Lung (tissue), 12 donors: ENCODE data around the gene GPC6. TPM values are rescaled to one million over a fixed set of nuclear protein-coding genes. Genes with fewer than 3 reads are reported as not detected.

Source experiments
- ATAC-seq: fragments of 200-7000 bp; cut with Tn5 transposase; one replicate; pipeline ENCODE4 v1.9.1; 2020; ENCODE audit warnings: moderate number of reproducible peaks; ENCODE audit not compliant: insufficient read depth, low FRiP score
- DNase-seq, 3 donors: peaks; one replicate each; pipeline ENCODE4 v3.0.0-alpha.2; 2013 to 2017
- H3K27ac ChIP-seq, 2 donors: one replicate each; pipeline ENCODE4 v1.5.1; 2013; ENCODE audit warnings: mild to moderate bottlenecking in 2 of 2, moderate library complexity in 2 of 2, control low read depth in 1 of 2, inconsistent platforms in 1 of 2, low read depth in 1 of 2, low read length in 1 of 2
- H3K27me3 ChIP-seq, 3 donors: one replicate each; pipeline ENCODE4 v1.5.1; 2013; ENCODE audit warnings: low read length in 2 of 3; ENCODE audit not compliant: control insufficient read depth in 3 of 3, insufficient read depth in 3 of 3
- H3K36me3 ChIP-seq, 4 donors: one replicate each; pipeline ENCODE4 v1.5.1; 2013; ENCODE audit warnings: low read length in 4 of 4, mild to moderate bottlenecking in 1 of 4, moderate library complexity in 1 of 4; ENCODE audit not compliant: control insufficient read depth in 4 of 4, insufficient read depth in 4 of 4
- H3K4me1 ChIP-seq, 5 donors: one replicate each; pipeline ENCODE4 v1.5.1; 2013; ENCODE audit warnings: low read length in 5 of 5, mild to moderate bottlenecking in 2 of 5, moderate library complexity in 1 of 5; ENCODE audit not compliant: control insufficient read depth in 5 of 5, insufficient read depth in 5 of 5
- H3K4me3 ChIP-seq: one replicate; pipeline ENCODE4 v1.5.1; 2013; ENCODE audit warnings: mild to moderate bottlenecking, control low read depth, moderate library complexity
- H3K9ac ChIP-seq, 2 donors: one replicate each; pipeline ENCODE4 v1.5.1; 2013; ENCODE audit warnings: low read length in 2 of 2, control low read depth in 1 of 2; ENCODE audit not compliant: insufficient read depth in 1 of 2
- H3K9me3 ChIP-seq, 4 donors: one replicate each; pipeline ENCODE4 v1.5.1; 2013; ENCODE audit warnings: low read length in 3 of 4, mild to moderate bottlenecking in 1 of 4, moderate library complexity in 1 of 4; ENCODE audit not compliant: control insufficient read depth in 4 of 4, insufficient read depth in 3 of 4
- WGBS, 2 donors: extraction: QIAGEN DNeasy Blood & Tissue Kit; methylation state at CpG; one replicate each; pipeline ENCODE4 v1.1.7; 2013; 5-methylcytosine and 5-hydroxymethylcytosine counted together
- polyA plus RNA-seq, 2 donors: library from polyadenylated mRNA; stranded (reverse); fragments of 200-250 nt; gene quantifications; one replicate each; pipeline ENCODE4 v1.2.1, GENCODE V29; 2013
- total RNA-seq, 2 donors: library from RNA; depleted of rRNA in 1 of 2; stranded (reverse); fragments of >200 nt in 1 of 2; gene quantifications; one replicate each; pipeline ENCODE4 v1.2.1, GENCODE V29; 2014 to 2021
- TF ChIP-seq, protein P1 (sequence below): IDR thresholded peaks from 2 replicates; pipeline ENCODE4 v1.5.1; 2012; ENCODE audit warnings: mild to moderate bottlenecking; ENCODE audit errors: control extremely low read depth, extremely low read depth
- donor health status: control.
- donor health status: control.
- donor health status: Bipolar disorder and iron deficiency.
- donor health status: healthy.
- donor health status: DM: yes; HTN: yes; CAD: no.

The GPC6 gene
- total and polyA plus RNA-seq, 4 donors: 0.45 to 31.4 (median 4.8) TPM

DNA sequence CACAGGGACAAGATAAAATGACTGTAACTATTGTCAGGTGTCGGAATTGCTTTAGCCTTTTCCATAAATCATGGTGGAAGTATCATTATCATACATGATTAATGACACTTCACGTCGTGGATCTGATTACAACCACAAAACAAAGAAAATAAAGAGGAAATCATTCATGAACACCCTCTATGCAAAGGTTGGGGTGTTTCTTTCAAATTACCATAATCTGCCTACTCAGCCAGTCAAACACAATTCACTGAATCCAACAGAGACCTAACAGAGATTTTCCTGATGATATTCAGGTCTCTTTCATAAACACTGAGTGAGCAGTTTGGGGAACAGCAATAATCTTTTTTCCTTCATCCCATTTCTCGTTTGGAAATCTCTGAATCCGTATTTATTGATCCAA is 627.3 kb downstream of the GPC6 start:
- Histone ChIP-seq H3K4me3 (no peak overlapping the region), H3K27me3 (no peaks in the 10 kb centered on the region), H3K9ac (no peak overlapping the region), H3K4me1 (no peaks in the 10 kb centered on the region), H3K36me3 (no peaks in the 10 kb centered on the region), H3K27ac (no peak overlapping the region), H3K9me3 (no peaks in the 10 kb centered on the region)
- WGBS, 2 donors: 71 to 78% methylated on average over 5 of the region's 5 CpGs
- no peak for DNase-seq
- no peak for ATAC-seq
- TF ChIP-seq, protein P1, sequence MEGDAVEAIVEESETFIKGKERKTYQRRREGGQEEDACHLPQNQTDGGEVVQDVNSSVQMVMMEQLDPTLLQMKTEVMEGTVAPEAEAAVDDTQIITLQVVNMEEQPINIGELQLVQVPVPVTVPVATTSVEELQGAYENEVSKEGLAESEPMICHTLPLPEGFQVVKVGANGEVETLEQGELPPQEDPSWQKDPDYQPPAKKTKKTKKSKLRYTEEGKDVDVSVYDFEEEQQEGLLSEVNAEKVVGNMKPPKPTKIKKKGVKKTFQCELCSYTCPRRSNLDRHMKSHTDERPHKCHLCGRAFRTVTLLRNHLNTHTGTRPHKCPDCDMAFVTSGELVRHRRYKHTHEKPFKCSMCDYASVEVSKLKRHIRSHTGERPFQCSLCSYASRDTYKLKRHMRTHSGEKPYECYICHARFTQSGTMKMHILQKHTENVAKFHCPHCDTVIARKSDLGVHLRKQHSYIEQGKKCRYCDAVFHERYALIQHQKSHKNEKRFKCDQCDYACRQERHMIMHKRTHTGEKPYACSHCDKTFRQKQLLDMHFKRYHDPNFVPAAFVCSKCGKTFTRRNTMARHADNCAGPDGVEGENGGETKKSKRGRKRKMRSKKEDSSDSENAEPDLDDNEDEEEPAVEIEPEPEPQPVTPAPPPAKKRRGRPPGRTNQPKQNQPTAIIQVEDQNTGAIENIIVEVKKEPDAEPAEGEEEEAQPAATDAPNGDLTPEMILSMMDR: no peak

DNA sequence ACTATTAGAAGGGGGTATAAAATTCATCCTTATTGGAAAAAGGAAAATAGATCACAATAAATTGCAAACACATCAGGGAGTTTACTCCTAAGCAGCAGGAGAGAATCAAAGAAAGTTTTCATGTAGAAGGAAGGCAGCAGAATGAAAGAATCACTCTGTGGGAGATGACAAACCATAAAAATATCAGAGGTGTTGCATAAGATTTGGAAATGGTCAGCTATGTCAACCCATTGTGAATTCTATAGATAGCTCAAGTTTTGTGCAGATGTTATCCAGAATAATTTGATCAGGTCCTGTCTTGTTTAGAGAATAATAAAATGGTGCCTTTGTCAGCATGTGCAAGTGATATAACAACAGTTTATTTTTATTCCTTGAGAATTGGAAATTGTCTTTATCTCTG is 630.5 kb downstream of the GPC6 start:
- Histone ChIP-seq H3K9me3 (no peaks in the 10 kb centered on the region), H3K9ac (no peak overlapping the region), H3K27ac (no peak overlapping the region), H3K4me3 (no peak overlapping the region), H3K4me1 (no peaks in the 10 kb centered on the region), H3K36me3 (no peaks in the 10 kb centered on the region), H3K27me3 (no peaks in the 10 kb centered on the region)
- DNase-seq (no peak), ATAC-seq (no peak)
- TF ChIP-seq, protein P1: no peak

DNA sequence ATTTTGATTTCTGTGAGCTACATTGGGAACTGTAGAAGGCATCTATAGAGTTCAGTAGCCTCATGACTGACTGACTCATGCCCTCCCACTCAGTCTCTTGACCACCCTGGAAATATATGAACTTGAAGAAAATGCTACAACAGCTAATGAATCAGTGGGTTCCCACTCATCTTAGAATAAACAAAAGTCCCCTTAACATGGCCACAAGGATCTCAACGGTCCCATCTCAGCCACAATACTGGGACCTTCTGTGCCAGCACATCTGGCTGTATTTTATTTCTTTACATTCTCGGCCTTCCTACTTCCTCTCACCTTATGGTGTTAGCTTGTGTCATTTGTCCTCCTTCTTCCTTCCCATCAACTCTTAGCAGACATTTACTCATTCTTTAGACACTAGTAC is 633.1 kb downstream of the GPC6 start:
- Histone ChIP-seq H3K4me3 (no peak overlapping the region), H3K27me3 (no peaks in the 10 kb centered on the region), H3K27ac (no peak overlapping the region), H3K9me3 (no peaks in the 10 kb centered on the region), H3K9ac (no peak overlapping the region), H3K36me3 (no peaks in the 10 kb centered on the region), H3K4me1 (no peaks in the 10 kb centered on the region)
- 76 to 86% methylated on average over 2 of the region's 2 CpGs for WGBS, 2 donors
- no peak for DNase-seq
- ATAC-seq: no peak
- TF ChIP-seq, protein P1: no peak

DNA sequence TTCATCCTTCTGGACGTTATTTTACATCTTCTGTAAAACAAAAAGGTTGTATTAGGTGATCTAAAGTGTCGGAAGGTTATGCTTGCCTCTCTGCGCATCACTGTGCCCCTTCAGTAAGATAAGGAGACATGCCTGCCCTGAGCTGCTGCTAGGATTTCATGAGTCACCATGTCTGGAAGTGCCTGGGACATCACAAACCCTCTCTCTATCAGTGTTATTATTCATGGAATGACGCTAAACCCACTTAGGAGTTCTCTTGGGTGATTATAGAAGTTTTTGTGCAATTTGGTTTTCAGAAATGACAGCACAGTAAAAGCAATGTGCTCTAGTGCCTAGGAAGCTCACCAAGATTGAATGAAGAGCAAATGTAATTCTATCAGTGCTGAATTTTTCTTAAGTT is 635.2 kb downstream of the GPC6 start:
- 65 to 66% methylated on average over 4 of the region's 4 CpGs for WGBS, 2 donors
- peak overlapping the region in 1 of 2 donors; percentile 21 for H3K27ac ChIP-seq
- no peak for DNase-seq
- no peak overlapping the region for H3K4me3 ChIP-seq
- TF ChIP-seq, protein P1: no peak
- no peaks in the 10 kb centered on the region for H3K4me1 ChIP-seq
- no peaks in the 10 kb centered on the region for H3K36me3 ChIP-seq
- no peak overlapping the region for H3K9ac ChIP-seq
- H3K9me3 ChIP-seq: no peaks in the 10 kb centered on the region
- no peak for ATAC-seq
- no peaks in the 10 kb centered on the region for H3K27me3 ChIP-seq
